Effector CD8-positive, alpha-beta T cell (primary cell): ENCODE results near the gene CRYBA2.

Experiments used
- DNase-seq: peaks from one replicate; lab custom pipeline; 2025; lab: John Stamatoyannopoulos, UW

The CRYBA2 gene

GRCh38 chr2:218956039-218956438, 37.2 kb downstream of the CRYBA2 start:
- no peak for DNase-seq

- no peak for DNase-seq
Measured at GRCh38 chr2:218954541-218955300, 38.5 kb downstream of the CRYBA2 start.

GRCh38 chr2:218953366-218953954, 39.8 kb downstream of the CRYBA2 start:
- DNase-seq, result no peak

GRCh38 chr2:218952160-218952559, 41.1 kb downstream of the CRYBA2 start:
- DNase-seq, result no peak

GRCh38 chr2:218946621-218947020, 46.6 kb downstream of the CRYBA2 start:
- no peak for DNase-seq

GRCh38 chr2:218944759-218945404, 48.3 kb downstream of the CRYBA2 start:
- no peak for DNase-seq
